Peyer's patch (tissue), 4 donors: ENCODE results near the gene GOLPH3.

ENCODE experiments used
- POLR2A ChIP-seq, 2 donors: fragments of 450-650 bp; IDR thresholded peaks; one replicate each; pipeline ENCODE4 v1.5.1; 2017; ENCODE audit warnings: antibody characterized with exemption in 2 of 2, mild to moderate bottlenecking in 2 of 2, moderate library complexity in 2 of 2
- TF ChIP-seq, protein P1 (sequence below), 6 experiments: fragments of 450-650 bp in 4 of 6; fragments of 200-600 bp in 2 of 6; sonication (generic) in 1 of 6; IDR thresholded peaks; one replicate each; pipeline ENCODE4 v1.5.1; 2017 to 2019; ENCODE audit warnings: antibody characterized with exemption in 6 of 6, mild to moderate bottlenecking in 3 of 6, moderate library complexity in 1 of 6

DNA sequence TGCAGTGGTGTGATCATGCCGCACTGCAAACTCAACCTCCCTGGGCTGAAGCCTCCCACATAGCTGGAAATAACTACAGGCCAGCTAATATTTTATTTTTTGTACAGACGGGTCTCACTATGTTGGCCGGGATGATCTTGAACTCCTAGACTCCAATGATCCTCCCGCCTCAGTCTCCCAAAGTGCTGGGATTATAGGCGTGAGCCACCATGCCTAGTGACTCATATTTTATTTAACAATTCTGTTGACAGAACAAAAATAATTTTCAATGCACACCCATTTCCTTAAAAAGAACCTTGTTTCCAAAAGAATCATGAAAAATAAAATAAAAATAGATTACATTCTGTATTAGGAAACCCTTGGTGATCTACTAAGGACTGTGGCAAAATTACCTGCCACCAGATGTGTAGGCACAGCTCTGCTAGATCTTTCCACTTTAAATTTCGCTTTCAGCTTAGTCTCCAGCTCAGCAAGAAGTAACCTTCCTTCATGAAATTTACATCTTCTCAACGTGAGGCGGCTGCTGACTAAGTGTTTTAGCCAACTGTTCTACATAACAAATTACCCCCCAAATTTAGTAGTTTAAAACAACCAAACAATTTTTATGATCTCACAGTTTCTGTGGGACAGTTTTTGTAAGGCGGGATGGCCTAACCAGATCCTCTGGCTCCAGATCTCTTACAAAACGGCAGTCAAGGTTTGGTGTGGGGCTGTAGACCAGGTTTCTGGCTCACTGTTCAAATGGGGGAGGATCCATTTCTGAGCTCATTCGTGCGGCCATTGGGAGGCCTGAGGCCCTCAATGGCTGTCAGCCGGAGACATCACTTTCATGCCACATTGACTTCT, 32.6 kb upstream of the GOLPH3 start:
- TF ChIP-seq POLR2A (IDR thresholded peaks at IDR 0.05) = no peak
- TF ChIP-seq, protein P1, sequence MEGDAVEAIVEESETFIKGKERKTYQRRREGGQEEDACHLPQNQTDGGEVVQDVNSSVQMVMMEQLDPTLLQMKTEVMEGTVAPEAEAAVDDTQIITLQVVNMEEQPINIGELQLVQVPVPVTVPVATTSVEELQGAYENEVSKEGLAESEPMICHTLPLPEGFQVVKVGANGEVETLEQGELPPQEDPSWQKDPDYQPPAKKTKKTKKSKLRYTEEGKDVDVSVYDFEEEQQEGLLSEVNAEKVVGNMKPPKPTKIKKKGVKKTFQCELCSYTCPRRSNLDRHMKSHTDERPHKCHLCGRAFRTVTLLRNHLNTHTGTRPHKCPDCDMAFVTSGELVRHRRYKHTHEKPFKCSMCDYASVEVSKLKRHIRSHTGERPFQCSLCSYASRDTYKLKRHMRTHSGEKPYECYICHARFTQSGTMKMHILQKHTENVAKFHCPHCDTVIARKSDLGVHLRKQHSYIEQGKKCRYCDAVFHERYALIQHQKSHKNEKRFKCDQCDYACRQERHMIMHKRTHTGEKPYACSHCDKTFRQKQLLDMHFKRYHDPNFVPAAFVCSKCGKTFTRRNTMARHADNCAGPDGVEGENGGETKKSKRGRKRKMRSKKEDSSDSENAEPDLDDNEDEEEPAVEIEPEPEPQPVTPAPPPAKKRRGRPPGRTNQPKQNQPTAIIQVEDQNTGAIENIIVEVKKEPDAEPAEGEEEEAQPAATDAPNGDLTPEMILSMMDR (IDR thresholded peaks at IDR 0.05) = no peak
